IMR-90 (cell line): Measurements from ENCODE around the gene SAMM50.

ENCODE experiments used
- BHLHE40 ChIP-seq: fragments of 150-350 bp; IDR thresholded peaks from 2 replicates; pipeline ENCODE4 v1.6.1; 2016; ENCODE audit warnings: mild to moderate bottlenecking, low read depth, low read length
- CEBPB ChIP-seq: IDR thresholded peaks from 2 replicates; pipeline ENCODE4 v1.6.1; 2012; ENCODE audit warnings: low read depth, low read length, improper control_type of control experiment
- CTCF ChIP-seq: conservative IDR thresholded peaks from 2 replicates; pipeline ENCODE4 v1.5.1; 2012; ENCODE audit warnings: mild to moderate bottlenecking, low read depth, low read length, improper control_type of control experiment
- POLR2A ChIP-seq: IDR thresholded peaks from 2 replicates; pipeline ENCODE4 v1.6.1; 2012; ENCODE audit warnings: mild to moderate bottlenecking, low read depth, low read length
- RAD21 ChIP-seq: IDR thresholded peaks from 2 replicates; pipeline ENCODE4 v1.6.1; 2012; ENCODE audit warnings: low read length, improper control_type of control experiment
- RCOR1 ChIP-seq: IDR thresholded peaks from 2 replicates; pipeline ENCODE4 v1.6.1; 2012; ENCODE audit warnings: mild to moderate bottlenecking, low read length, improper control_type of control experiment; ENCODE audit not compliant: insufficient replicate concordance
- RFX5 ChIP-seq: IDR thresholded peaks from 2 replicates; pipeline ENCODE4 v1.8.0; 2012; ENCODE audit warnings: low read depth, mild to moderate bottlenecking, low read length, moderate library complexity
- USF2 ChIP-seq: fragments of 150-350 bp; IDR thresholded peaks from 2 replicates; pipeline ENCODE4 v1.6.1; 2017; ENCODE audit warnings: mild to moderate bottlenecking, antibody characterized with exemption, low read length, low read depth

- TF ChIP-seq CTCF = no peak
- no peak for TF ChIP-seq POLR2A
- no peak for TF ChIP-seq BHLHE40
- no peak for TF ChIP-seq CEBPB
- TF ChIP-seq USF2 = no peak
- no peak for TF ChIP-seq RFX5
- 0 out of 2 replicates have a peak, but pooled peaks have one; percentile 19 for TF ChIP-seq RAD21
- no peak for TF ChIP-seq RCOR1
Measured at GRCh38 chr22:43946384-43946667, 8.9 kb upstream of the SAMM50 start.
